RPMI8226 (cell line): ENCODE results near the gene HAGHL.

Experiments used
- DNase-seq: peaks from one replicate; pipeline ENCODE4 v3.0.0-alpha.2; 2015

The HAGHL gene

DNA sequence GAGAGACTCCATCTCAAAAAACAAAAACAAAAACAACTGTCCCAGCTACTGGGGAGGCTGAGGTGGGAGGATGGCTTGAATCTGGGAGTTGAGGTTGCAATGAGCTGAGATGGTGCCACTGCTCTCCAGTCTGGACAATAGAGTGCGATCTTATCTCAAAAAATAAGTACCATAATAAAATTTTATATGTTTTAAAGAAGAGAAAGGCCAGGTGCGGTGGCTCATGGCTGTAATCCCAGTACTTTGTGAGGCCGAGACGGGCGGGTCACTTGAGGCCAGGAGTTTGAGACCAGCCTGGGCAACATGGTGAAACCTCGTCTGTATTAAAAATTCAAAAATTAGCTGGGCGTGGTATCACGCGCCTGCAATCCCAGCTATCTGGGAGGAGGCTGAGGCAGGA is 49.9 kb downstream of the HAGHL start:
- DNase-seq: no peak

GRCh38 chr16:777826-778225 is 50.9 kb downstream of the HAGHL start:
- DNase-seq: no peak

DNA sequence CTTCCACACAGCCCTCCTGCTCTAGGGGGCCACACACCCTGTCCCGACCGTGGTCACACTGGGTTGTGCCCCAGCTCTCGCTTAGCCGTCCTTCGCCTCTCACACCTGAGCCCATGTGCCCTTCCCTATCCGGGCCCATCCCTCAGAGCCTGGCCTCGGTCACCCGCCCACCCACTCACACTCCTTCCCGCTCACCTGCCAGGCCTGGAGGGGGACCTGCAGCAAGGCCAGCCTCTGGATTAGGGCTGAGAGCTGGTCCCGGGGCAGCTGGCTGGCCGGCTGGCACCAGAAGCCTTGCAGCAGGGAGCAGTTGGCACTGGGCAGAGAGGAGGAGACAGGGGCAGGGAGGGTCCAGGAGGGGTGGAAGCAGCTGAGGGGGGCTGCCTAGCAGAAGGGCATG is 51.5 kb downstream of the HAGHL start:
- no peak for DNase-seq

GRCh38 chr16:778909-779527 is 52.1 kb downstream of the HAGHL start:
- no peak for DNase-seq
